HG03521 (cell line): ENCODE measurements around the gene DAAM1.

Experiments
- ATAC-seq: cut with Tn5 transposase; IDR thresholded peaks from one replicate; pipeline ENCODE4 v1.9.1; 2021; ENCODE audit warnings: mild to moderate bottlenecking, moderate library complexity; ENCODE audit not compliant: unreplicated experiment

Gene DAAM1

GRCh38 chr14:59282378-59282765 lies 93.9 kb downstream of the DAAM1 start:
- no peak for ATAC-seq

GRCh38 chr14:59283361-59283760 lies 94.9 kb downstream of the DAAM1 start:
- no peak for ATAC-seq

- no peak for ATAC-seq
These were observed 95.6 kb downstream of the DAAM1 start for GRCh38 chr14:59284059-59284458.

GRCh38 chr14:59292028-59292427 lies 103.6 kb downstream of the DAAM1 start:
- ATAC-seq: no peak

- ATAC-seq: no peak
These were observed 104.6 kb downstream of the DAAM1 start for GRCh38 chr14:59292921-59293534.

GRCh38 chr14:59293935-59294661 lies 105.6 kb downstream of the DAAM1 start:
- ATAC-seq: no peak

- no peak for ATAC-seq
These were observed 106.2 kb downstream of the DAAM1 start for GRCh38 chr14:59294662-59294992.

GRCh38 chr14:59295951-59296350 lies 107.5 kb downstream of the DAAM1 start:
- no peak for ATAC-seq

- ATAC-seq: no peak
These were observed 108.0 kb downstream of the DAAM1 start for GRCh38 chr14:59296508-59296907.

- no peak for ATAC-seq
These were observed 108.8 kb downstream of the DAAM1 start for GRCh38 chr14:59297071-59297776.

- no peak for ATAC-seq
These were observed 111.3 kb downstream of the DAAM1 start for GRCh38 chr14:59299731-59300130.

- ATAC-seq: peak; percentile 76
These were observed 112.9 kb downstream of the DAAM1 start for GRCh38 chr14:59301354-59301753.

- ATAC-seq: no peak
These were observed 113.8 kb downstream of the DAAM1 start for GRCh38 chr14:59302313-59302712.

GRCh38 chr14:59303216-59303615 lies 114.7 kb downstream of the DAAM1 start:
- no peak for ATAC-seq

- no peak for ATAC-seq
These were observed 116.8 kb downstream of the DAAM1 start for GRCh38 chr14:59305231-59305630.

- no peak for ATAC-seq
These were observed 117.5 kb downstream of the DAAM1 start for GRCh38 chr14:59305836-59306555.

GRCh38 chr14:59306775-59307174 lies 118.3 kb downstream of the DAAM1 start:
- ATAC-seq: no peak

GRCh38 chr14:59308086-59308485 lies 119.6 kb downstream of the DAAM1 start:
- ATAC-seq: no peak

GRCh38 chr14:59308673-59309072 lies 120.2 kb downstream of the DAAM1 start:
- no peak for ATAC-seq

GRCh38 chr14:59309291-59309900 lies 120.9 kb downstream of the DAAM1 start:
- no peak for ATAC-seq

GRCh38 chr14:59310633-59311032 lies 122.2 kb downstream of the DAAM1 start:
- ATAC-seq: no peak
